SIG-M5 treated with dmso at 0.1 percent for 504 hours (cell line): ENCODE data around the gene GRIA1.

Experiments
- DNase-seq: peaks from one replicate; lab custom pipeline; 2025; ENCODE audit not compliant: unreplicated experiment; lab: John Stamatoyannopoulos, UW

Gene GRIA1

GRCh38 chr5:153543959-153544470 is 53.5 kb downstream of the GRIA1 start:
- no peak for DNase-seq

DNA sequence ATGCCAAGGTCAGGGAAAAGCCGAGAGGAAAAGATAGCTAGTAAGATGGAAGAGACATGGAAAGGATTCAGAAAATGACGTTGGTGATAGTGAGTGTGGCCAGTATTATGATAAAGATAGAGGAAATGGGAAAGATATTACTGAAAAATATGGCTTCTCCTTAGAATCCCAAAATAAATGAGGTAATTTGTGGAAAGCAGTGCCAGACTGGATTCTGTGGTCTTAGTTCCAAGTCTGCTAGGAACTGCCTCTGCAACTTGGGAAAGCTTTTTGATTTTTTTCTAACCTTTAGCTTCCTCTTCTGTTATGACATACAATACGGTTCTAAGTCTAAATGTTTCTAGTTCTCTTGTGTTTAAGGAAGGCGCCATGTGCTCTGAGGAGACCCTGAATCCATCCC is 54.2 kb downstream of the GRIA1 start:
- no peak for DNase-seq

- no peak for DNase-seq
Measured at GRCh38 chr5:153546566-153546965, 56.1 kb downstream of the GRIA1 start.

GRCh38 chr5:153551537-153552079 is 61.1 kb downstream of the GRIA1 start:
- DNase-seq = no peak

DNA sequence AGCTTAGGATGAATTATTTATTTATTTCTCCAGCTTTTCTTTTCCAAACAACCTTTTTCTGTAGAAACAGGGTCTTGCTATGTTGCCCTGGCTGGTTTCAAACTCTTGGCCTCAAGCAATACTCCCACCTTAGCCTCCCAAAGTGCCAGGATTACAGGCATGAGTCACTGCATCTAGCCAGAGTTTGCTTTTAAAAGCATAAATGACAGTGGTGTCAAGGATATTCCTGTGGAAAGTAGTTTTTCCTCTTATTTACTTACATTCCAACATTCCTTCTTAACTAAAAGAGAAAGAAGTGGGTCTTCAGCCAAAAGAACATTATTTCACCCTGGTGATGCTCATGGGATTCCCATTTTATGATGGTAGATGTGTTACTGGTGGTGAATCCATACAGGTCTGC is 62.4 kb downstream of the GRIA1 start:
- DNase-seq = no peak

DNA sequence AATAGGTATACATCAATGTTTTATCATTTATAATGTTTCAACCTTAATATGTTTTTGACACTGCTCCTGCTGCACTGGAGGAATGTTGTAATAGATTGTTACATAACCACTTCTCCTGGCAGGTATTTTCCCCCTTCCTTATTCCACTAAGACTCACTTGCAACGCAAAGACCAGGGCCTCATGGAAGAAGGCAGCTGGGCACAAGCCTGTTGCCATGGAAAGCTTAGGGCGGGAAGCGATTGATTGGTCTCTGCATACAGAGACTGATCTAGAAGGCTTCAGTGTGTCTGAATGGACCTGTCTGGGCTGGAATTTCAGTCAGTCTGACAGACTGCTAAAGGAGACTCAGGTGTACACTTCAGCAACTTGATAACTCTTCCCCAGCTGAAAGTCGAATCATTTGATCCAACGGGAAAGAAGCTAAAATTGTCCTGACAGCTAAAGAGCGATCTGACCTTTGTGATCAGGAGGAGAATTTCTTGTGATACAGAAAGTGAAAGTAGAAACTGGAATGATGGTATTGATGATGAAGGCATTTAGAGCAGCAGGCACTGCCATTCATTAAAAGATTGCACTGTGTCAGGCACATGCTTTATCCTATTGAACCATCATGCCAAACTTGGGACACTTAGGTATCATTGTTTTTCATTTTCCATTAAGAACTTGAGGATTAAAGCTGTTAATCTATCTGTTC is 65.1 kb downstream of the GRIA1 start:
- no peak for DNase-seq

DNA sequence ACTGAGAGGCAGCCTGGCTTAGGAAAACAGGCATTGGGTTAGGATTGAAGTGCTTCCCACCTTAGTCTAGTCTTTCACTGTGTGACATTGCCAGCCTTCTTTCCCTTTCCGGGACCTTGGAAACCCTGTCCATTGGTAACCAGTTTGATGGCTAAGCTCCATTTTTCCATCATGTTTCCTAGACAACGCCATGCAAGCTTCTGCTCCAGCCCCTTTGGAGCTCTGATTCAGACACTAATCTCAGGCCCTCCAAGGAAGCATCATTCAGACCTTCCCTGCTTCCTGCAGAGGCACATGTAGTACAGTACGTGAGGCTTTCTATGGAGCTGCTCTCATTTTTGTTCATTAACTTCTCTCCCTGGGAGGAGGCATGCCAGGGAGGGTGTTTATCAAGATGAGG is 68.5 kb downstream of the GRIA1 start:
- no peak for DNase-seq

DNA sequence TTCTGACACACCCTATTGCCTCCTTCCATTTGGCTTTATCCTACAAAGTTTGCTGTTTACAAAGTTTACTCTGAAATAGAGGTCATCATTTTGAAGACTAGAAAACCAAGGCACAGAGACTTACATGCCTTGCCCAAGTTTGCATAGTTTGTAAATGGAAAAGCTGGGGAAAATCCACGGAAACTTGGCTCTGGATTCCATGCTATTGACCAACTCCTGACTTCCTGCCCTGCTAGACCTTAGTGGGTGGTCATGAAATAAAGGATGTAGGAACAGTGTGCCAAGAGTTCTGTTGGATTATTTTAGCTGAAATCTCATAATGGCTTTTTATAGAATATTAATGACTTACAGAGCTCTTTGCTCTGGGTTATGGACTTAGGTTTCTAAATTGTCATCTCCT is 69.5 kb downstream of the GRIA1 start:
- no peak for DNase-seq

GRCh38 chr5:153562189-153562588 is 71.7 kb downstream of the GRIA1 start:
- DNase-seq = no peak

- no peak for DNase-seq
Measured at GRCh38 chr5:153565822-153566221, 75.4 kb downstream of the GRIA1 start.

DNA sequence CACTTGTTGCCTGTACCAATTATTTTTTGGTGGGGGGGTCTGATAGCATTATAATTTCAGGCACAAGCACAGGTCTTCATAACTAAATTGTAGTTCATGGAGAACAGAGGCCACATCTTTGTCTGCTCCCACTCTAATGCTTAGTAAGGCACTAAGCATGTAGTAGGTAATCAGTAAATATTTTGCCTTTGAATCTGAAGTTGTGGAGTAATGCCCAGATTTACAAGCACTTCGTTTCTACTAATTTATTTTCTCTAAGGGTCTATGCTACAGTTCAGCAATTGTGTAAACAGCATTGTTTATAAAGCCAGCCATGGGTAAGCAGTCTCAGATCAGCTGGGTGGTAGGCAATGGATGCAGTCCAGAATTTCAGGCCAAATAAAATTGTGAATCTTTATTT is 78.6 kb downstream of the GRIA1 start:
- DNase-seq = no peak

- no peak for DNase-seq
Measured at GRCh38 chr5:153571162-153571561, 80.7 kb downstream of the GRIA1 start.

GRCh38 chr5:153572411-153573145 is 82.1 kb downstream of the GRIA1 start:
- no peak for DNase-seq

DNA sequence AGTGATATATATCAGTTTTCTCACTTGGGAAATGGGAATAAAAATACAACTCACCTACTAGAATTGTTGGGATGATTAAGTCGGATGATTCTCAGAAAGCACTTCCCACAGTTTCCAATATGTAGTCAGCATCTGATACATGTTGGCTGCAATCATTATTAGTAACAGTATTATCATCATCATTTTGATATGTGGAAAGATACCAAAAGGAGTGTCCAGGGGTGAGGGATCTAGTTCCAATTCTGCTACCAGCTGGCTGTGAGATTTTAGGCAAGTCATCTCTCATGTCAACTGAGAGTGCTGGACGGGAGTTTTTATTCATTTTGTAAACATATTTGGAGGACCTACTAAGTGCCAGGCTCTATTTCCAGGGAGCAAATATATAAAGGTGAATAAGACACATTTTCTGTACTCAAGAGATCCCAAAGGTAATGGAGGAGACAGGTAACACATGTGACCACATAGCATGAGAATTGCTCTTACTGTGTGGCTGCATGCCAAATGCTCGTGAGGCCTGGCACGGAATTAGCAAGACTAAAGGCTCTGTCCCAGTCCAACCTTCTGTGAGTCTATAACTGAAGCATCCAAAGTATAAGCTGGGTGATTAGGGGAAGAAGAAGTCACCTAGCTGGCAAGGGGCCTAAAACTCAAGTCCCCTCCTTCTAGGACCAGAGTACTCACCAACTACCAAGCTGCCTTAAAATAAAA is 83.0 kb downstream of the GRIA1 start:
- DNase-seq = no peak

DNA sequence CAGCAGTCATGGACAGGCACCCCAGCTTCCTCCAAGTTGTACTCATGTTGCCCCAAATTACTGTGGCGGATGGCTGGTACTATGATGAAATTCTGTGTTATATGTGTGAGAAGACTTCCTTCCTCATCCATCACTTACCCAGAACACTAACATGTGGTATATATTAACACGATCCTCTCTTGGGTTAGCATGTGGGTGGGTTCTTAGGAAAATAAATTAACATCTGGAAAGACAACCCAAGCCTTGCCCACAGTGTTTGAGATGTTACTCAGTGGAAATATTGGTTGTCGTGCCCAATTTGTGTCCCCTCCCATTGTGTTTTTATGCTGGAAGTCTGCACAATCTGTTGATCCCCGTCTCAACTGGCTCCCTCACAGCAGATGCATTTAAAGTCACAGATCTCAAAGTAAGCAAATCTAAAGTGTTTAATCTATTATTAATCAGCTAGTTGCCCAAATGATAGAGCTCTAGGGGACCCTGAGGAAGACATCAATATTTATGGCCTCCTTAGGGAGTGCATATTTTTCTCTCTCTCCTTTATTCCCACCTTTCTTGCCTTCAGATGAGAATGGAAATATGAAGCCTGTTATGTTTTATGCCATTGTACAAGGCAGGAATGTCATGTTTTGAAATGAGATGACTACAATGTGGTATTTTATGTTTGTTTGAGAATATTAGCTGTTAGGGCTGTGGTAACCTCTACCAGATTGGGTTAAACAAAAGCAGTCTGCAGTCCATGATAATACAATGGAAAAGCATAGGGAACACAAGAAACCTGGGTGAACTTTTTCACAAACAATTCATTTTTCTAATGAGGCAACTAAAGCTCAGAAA is 93.9 kb downstream of the GRIA1 start:
- DNase-seq = no peak

DNA sequence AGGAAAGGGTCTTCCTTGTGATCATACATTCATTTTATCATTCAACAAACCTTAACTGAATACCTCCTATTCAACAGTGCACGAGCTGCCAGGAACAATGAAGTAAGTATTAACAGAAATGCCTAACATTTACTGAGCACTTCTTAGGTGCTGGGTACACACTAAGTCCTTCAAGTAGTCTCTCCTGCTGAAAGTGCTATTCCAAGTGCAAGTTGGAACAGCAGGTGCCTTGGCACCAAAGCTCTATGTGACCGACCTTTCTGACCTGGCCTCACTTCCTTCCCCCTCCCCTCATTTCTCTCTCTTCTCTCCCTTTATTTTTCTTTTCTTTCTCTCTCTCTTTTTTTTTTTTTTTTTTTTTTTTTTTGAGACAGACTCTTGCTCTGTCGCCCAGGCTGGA is 94.5 kb downstream of the GRIA1 start:
- DNase-seq = no peak

DNA sequence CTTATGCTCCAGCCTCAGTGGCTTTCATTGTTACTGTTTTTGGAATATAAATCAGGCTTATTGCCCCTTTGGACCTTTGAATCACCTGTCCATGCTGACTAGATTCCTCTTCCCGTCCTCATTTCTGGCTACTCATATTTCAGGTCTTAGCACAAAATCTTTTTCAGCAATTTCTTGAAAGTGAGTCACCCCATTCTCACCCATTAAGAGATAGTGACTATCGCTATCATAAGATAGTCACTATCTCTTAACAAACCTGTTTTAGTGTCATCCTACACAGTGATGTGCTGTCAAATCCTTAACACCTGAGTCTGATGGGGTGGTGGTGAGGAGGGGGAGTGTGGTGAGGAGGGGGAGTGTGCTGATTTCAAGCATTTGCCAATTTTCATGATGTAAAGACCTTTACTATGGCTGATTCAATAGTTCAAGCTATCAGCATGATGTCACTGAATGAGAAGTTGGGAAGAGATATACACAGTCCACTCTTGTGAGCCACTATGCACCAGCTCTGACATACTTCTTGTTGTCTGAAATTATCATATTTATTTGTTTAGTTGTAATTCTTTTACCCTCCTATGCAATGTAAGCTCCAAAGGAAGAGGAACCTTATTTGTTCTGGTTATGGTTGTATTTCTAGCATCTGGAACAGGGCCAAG is 95.3 kb downstream of the GRIA1 start:
- no peak for DNase-seq

DNA sequence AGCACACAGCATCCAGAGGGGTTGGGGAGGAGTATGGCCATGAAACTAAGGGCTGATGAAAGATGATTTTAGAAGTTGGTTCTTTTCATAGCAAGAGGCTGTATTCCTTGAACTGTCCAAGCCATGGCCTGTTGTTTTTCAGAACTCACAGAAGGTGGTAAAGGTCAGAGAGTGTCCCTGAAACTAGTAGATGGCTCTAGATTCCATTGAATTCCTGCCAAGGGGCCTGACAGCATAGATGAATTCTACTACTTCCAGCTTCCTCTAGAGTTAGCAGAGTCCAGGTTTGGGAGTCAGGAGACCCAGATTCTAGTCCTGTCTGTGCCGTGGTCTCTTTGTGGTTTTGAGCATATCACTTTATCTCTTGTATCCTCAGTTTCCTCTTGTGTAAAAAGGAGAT is 101.6 kb downstream of the GRIA1 start:
- DNase-seq = no peak

GRCh38 chr5:153594785-153595184 is 104.3 kb downstream of the GRIA1 start:
- no peak for DNase-seq

DNA sequence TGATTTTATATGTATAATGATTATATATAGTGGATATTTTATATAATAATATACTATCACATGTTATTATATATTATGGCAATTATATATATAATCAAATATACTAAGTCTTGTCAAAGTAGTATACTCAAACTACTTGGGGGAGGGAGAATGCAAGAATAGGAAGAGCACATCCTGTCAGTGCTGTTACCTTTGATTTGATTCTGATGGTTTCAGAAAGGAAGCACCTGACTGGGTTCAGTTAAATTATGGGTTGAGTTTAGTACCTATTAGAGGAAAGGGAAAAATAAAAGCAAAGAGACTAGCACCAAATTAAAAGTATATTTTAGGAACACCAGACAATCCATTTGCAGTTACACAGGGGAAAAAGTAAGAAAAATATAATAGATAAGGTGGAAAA is 107.6 kb downstream of the GRIA1 start:
- DNase-seq = no peak
